Ishikawa (cell line): ENCODE results near the gene VRTN.

Source experiments
- CREB1 ChIP-seq: IDR thresholded peaks from 2 replicates; pipeline ENCODE4 v1.6.1; 2012; ENCODE audit warnings: low read depth
- EP300 ChIP-seq: IDR thresholded peaks from 2 replicates; pipeline ENCODE4 v1.6.1; 2012; ENCODE audit warnings: borderline replicate concordance
- FOXM1 ChIP-seq: IDR thresholded peaks from 2 replicates; pipeline ENCODE4 v1.6.1; 2012; ENCODE audit warnings: low read depth, borderline replicate concordance
- MAX ChIP-seq: IDR thresholded peaks from 2 replicates; pipeline ENCODE4 v1.6.1; 2012
- RAD21 ChIP-seq: IDR thresholded peaks from 2 replicates; pipeline ENCODE4 v1.6.1; 2012; ENCODE audit warnings: low read depth
- TCF12 ChIP-seq: IDR thresholded peaks from 2 replicates; pipeline ENCODE4 v1.6.1; 2012; ENCODE audit warnings: low read depth
- TEAD4 ChIP-seq: IDR thresholded peaks from 2 replicates; pipeline ENCODE4 v1.6.1; 2012
- YY1 ChIP-seq: IDR thresholded peaks from 2 replicates; pipeline ENCODE4 v1.6.1; 2012; ENCODE audit warnings: low read depth
- ZBTB7A ChIP-seq: IDR thresholded peaks from 2 replicates; pipeline ENCODE4 v1.6.1; 2012; ENCODE audit warnings: low read depth
- TF ChIP-seq, protein P1 (sequence below): IDR thresholded peaks from 2 replicates; pipeline ENCODE4 v1.6.1; 2012; ENCODE audit warnings: low read depth, mild to moderate bottlenecking

GRCh38 chr14:74401504-74402241 is 53.4 kb downstream of the VRTN start:
- no peak for TF ChIP-seq EP300
- no peak; the same call in 1 of the 2 replicates for TF ChIP-seq ZBTB7A
- TF ChIP-seq, protein P1, sequence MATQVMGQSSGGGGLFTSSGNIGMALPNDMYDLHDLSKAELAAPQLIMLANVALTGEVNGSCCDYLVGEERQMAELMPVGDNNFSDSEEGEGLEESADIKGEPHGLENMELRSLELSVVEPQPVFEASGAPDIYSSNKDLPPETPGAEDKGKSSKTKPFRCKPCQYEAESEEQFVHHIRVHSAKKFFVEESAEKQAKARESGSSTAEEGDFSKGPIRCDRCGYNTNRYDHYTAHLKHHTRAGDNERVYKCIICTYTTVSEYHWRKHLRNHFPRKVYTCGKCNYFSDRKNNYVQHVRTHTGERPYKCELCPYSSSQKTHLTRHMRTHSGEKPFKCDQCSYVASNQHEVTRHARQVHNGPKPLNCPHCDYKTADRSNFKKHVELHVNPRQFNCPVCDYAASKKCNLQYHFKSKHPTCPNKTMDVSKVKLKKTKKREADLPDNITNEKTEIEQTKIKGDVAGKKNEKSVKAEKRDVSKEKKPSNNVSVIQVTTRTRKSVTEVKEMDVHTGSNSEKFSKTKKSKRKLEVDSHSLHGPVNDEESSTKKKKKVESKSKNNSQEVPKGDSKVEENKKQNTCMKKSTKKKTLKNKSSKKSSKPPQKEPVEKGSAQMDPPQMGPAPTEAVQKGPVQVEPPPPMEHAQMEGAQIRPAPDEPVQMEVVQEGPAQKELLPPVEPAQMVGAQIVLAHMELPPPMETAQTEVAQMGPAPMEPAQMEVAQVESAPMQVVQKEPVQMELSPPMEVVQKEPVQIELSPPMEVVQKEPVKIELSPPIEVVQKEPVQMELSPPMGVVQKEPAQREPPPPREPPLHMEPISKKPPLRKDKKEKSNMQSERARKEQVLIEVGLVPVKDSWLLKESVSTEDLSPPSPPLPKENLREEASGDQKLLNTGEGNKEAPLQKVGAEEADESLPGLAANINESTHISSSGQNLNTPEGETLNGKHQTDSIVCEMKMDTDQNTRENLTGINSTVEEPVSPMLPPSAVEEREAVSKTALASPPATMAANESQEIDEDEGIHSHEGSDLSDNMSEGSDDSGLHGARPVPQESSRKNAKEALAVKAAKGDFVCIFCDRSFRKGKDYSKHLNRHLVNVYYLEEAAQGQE, result no peak
- TF ChIP-seq TCF12, result no peak
- TF ChIP-seq CREB1, result no peak
- TF ChIP-seq FOXM1, result no peak
- no peak for TF ChIP-seq YY1
- TF ChIP-seq RAD21, result no peak
- no peak for TF ChIP-seq TEAD4
- no peak for TF ChIP-seq MAX
